Neural cell (in vitro differentiated cells): Measurements from ENCODE around the gene XPO4. TPM values are rescaled to one million over a fixed set of nuclear protein-coding genes. Genes with fewer than 3 reads are reported as not detected.

ENCODE experiments used
- H2AFZ ChIP-seq: fragments of 200-600, 300-800 bp; sonication (generic), shearing (Covaris generic); 2 replicates; pipeline ENCODE4 v1.6.0; 2014; ENCODE audit warnings: low read depth, mild to moderate bottlenecking, antibody characterized with exemption, low read length, moderate library complexity
- H3F3A ChIP-seq: fragments of 200-600 bp; shearing (Covaris generic); 2 replicates; pipeline ENCODE4 v1.6.1; 2016; ENCODE audit warnings: mild to moderate bottlenecking, moderate library complexity, mixed read lengths, antibody characterized with exemption, low read length; ENCODE audit not compliant: insufficient read depth, poor library complexity, severe bottlenecking
- H3K27ac ChIP-seq: fragments of 200-600, 300-800 bp; sonication (generic), shearing (Covaris generic); 2 replicates; pipeline ENCODE4 v1.5.1; 2014; ENCODE audit warnings: mild to moderate bottlenecking, low read length, moderate library complexity
- H3K27me3 ChIP-seq: fragments of 300-800, 200-600 bp; sonication (generic), shearing (Covaris generic); 2 replicates; pipeline ENCODE4 v1.6.0; 2014; ENCODE audit warnings: mild to moderate bottlenecking, low read depth, low read length, moderate library complexity; ENCODE audit not compliant: insufficient read depth
- H3K36me3 ChIP-seq: fragments of 300-800, 200-600 bp; sonication (generic), shearing (Covaris generic); 2 replicates; pipeline ENCODE4 v1.5.1; 2014; ENCODE audit warnings: mild to moderate bottlenecking, antibody characterized with exemption, low read length, moderate library complexity; ENCODE audit not compliant: insufficient read depth
- H3K4me2 ChIP-seq: fragments of 300-800, 200-600 bp; sonication (generic), shearing (Covaris generic); 2 replicates; pipeline ENCODE4 v1.6.0; 2014; ENCODE audit warnings: mild to moderate bottlenecking, low read length
- H3K4me3 ChIP-seq: fragments of 300-800, 200-600 bp; sonication (generic), shearing (Covaris generic); 2 replicates; pipeline ENCODE4 v1.5.1; 2014; ENCODE audit warnings: mild to moderate bottlenecking, low read length, moderate library complexity
- H3K79me2 ChIP-seq: fragments of 200-600 bp; shearing (Covaris generic); replicated peaks from 2 replicates; pipeline ENCODE4 v1.6.0; 2014; ENCODE audit warnings: mild to moderate bottlenecking, low read length, moderate library complexity; ENCODE audit not compliant: insufficient read depth
- H3K9ac ChIP-seq: fragments of 300-800, 200-600 bp; sonication (generic), shearing (Covaris generic); 2 replicates; pipeline ENCODE4 v1.6.1; 2016; ENCODE audit warnings: mild to moderate bottlenecking, low read length, mixed read lengths
- H3K9me2 ChIP-seq: fragments of 200-600 bp; shearing (Covaris generic); 2 replicates; pipeline ENCODE4 v1.6.1; 2016; ENCODE audit warnings: mild to moderate bottlenecking, low read length, mixed read lengths; ENCODE audit not compliant: insufficient read depth
- H3K9me3 ChIP-seq: fragments of 200-600, 300-800 bp; sonication (generic), shearing (Covaris generic); 2 replicates; pipeline ENCODE4 v1.6.1; 2016; ENCODE audit warnings: mild to moderate bottlenecking, mixed run types, low read length, moderate library complexity, mixed read lengths
- H4K20me1 ChIP-seq: fragments of 200-600 bp; shearing (Covaris generic); 2 replicates; pipeline ENCODE4 v1.6.1; 2016; ENCODE audit warnings: mild to moderate bottlenecking, mixed run types; ENCODE audit not compliant: insufficient read depth
- EP300 ChIP-seq: fragments of 450-650 bp; conservative IDR thresholded peaks from 2 replicates; pipeline ENCODE4 v1.6.1; 2014; ENCODE audit warnings: antibody characterized with exemption, mild to moderate bottlenecking, moderate library complexity; ENCODE audit not compliant: poor library complexity, severe bottlenecking
- EZH2 ChIP-seq: fragments of 200-600, 300-800 bp; shearing (Covaris generic), sonication (generic); IDR thresholded peaks from 2 replicates; pipeline ENCODE4 v1.6.1; 2014; ENCODE audit warnings: antibody characterized with exemption, low read length, borderline replicate concordance, mild to moderate bottlenecking; ENCODE audit not compliant: insufficient read depth, poor library complexity, severe bottlenecking
- MXI1 ChIP-seq: fragments of 450-650 bp; conservative IDR thresholded peaks from 2 replicates; pipeline ENCODE4 v1.6.1; 2014; ENCODE audit warnings: antibody characterized with exemption, mild to moderate bottlenecking; ENCODE audit not compliant: poor library complexity, severe bottlenecking
- POLR2AphosphoS5 ChIP-seq: IDR thresholded peaks from 2 replicates; pipeline ENCODE4 v1.6.1; 2012
- RAD21 ChIP-seq: fragments of 450-650 bp; conservative IDR thresholded peaks from 2 replicates; pipeline ENCODE4 v1.6.1; 2014; ENCODE audit warnings: antibody characterized with exemption, mild to moderate bottlenecking, moderate library complexity
- REST ChIP-seq: IDR thresholded peaks from 2 replicates; pipeline ENCODE4 v1.6.1; 2012; ENCODE audit warnings: borderline replicate concordance
- SMC3 ChIP-seq: fragments of 450-650 bp; conservative IDR thresholded peaks from 2 replicates; pipeline ENCODE4 v1.6.1; 2014; ENCODE audit warnings: antibody characterized with exemption, mild to moderate bottlenecking, moderate library complexity; ENCODE audit not compliant: poor library complexity
- TAF1 ChIP-seq: IDR thresholded peaks from 2 replicates; pipeline ENCODE4 v1.6.1; 2012; ENCODE audit warnings: low read depth
- polyA plus RNA-seq: library from polyadenylated mRNA; depleted of rRNA; stranded (reverse); fragments of >200 nt; gene quantifications from 2 replicates; pipeline ENCODE4 v1.2.3, GENCODE V29; 2014
- TF ChIP-seq, protein P1 (sequence below): fragments of 450-650 bp; IDR thresholded peaks from 2 replicates; pipeline ENCODE4 v1.5.1; 2014; ENCODE audit warnings: antibody characterized with exemption, mild to moderate bottlenecking, moderate library complexity; ENCODE audit not compliant: poor library complexity, severe bottlenecking

Gene XPO4
- polyA plus RNA-seq, 1 donor from 2014 or later = 13.0 TPM

DNA sequence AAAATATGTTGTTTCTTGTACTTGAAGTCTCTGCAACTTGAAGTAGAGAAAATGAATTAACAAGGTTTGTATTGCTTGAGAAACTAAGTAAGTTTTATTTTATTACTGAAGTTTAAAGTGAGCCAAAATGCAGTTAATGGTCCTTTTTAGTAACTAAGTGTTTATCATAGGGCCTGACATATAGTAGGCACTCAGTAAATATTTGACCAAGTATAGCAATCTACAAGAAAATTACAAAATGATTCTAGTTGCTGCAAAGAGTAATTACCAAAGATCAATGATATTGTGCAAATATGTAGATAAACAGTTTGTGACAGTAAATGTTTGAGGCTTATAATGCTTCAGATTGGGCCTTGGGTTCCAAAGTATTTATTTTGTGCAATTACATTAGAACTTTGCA, 2.4 kb upstream of the XPO4 start:
- Histone ChIP-seq H3K9me2 (no peaks in the 10 kb centered on the region), H3K4me2 (no peak overlapping the region), H3F3A (no peaks in the 10 kb centered on the region), H3K4me3 (no peak overlapping the region), H2AFZ (no peak overlapping the region), H4K20me1 (no peaks in the 10 kb centered on the region), H3K27ac (no peak overlapping the region), H3K9me3 (no peaks in the 10 kb centered on the region), H3K79me2 (peaks cover 21% of the 10 kb centered on the region), H3K36me3 (no peaks in the 10 kb centered on the region), H3K27me3 (no peaks in the 10 kb centered on the region), H3K9ac (no peak overlapping the region)
- no peak for TF ChIP-seq REST
- TF ChIP-seq TAF1 = no peak
- no peak for TF ChIP-seq EP300
- no peak for TF ChIP-seq POLR2AphosphoS5
- no peak for TF ChIP-seq RAD21
- TF ChIP-seq EZH2 = no peak
- TF ChIP-seq, protein P1, sequence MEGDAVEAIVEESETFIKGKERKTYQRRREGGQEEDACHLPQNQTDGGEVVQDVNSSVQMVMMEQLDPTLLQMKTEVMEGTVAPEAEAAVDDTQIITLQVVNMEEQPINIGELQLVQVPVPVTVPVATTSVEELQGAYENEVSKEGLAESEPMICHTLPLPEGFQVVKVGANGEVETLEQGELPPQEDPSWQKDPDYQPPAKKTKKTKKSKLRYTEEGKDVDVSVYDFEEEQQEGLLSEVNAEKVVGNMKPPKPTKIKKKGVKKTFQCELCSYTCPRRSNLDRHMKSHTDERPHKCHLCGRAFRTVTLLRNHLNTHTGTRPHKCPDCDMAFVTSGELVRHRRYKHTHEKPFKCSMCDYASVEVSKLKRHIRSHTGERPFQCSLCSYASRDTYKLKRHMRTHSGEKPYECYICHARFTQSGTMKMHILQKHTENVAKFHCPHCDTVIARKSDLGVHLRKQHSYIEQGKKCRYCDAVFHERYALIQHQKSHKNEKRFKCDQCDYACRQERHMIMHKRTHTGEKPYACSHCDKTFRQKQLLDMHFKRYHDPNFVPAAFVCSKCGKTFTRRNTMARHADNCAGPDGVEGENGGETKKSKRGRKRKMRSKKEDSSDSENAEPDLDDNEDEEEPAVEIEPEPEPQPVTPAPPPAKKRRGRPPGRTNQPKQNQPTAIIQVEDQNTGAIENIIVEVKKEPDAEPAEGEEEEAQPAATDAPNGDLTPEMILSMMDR = no peak
- no peak for TF ChIP-seq MXI1
- TF ChIP-seq SMC3 = no peak

- Histone ChIP-seq H2AFZ (peak overlapping the region; percentile 98), H3K9me3 (no peaks in the 10 kb centered on the region), H3K9ac (peak overlapping the region; percentile 86), H3K27ac (peak overlapping the region; percentile 77), H4K20me1 (no peaks in the 10 kb centered on the region), H3K36me3 (no peaks in the 10 kb centered on the region), H3F3A (no peaks in the 10 kb centered on the region), H3K79me2 (peaks cover 39% of the 10 kb centered on the region), H3K27me3 (no peaks in the 10 kb centered on the region), H3K4me2 (peak overlapping the region; percentile 59), H3K4me3 (peak overlapping the region; percentile 73), H3K9me2 (no peaks in the 10 kb centered on the region)
- TF ChIP-seq TAF1 (no peak), RAD21 (no peak), POLR2AphosphoS5 (no peak), EZH2 (no peak), EP300 (no peak), REST (no peak), SMC3 (no peak), MXI1 (no peak)
- TF ChIP-seq, protein P1 = no peak
These were observed 574 bp upstream of the XPO4 start for GRCh38 chr13:20903164-20903475.
